HG03066 (cell line): Measurements from ENCODE around the gene ME1.
"Not testable (repeated sequence)": the region's sequence is repeated elsewhere in the genome, so short reads cannot be mapped to it uniquely, and the experiment has no call there.

ENCODE experiments used
- ATAC-seq: cut with Tn5 transposase; IDR thresholded peaks from one replicate; pipeline ENCODE4 v1.9.1; 2021; ENCODE audit warnings: low read depth; ENCODE audit not compliant: unreplicated experiment

Gene ME1

DNA sequence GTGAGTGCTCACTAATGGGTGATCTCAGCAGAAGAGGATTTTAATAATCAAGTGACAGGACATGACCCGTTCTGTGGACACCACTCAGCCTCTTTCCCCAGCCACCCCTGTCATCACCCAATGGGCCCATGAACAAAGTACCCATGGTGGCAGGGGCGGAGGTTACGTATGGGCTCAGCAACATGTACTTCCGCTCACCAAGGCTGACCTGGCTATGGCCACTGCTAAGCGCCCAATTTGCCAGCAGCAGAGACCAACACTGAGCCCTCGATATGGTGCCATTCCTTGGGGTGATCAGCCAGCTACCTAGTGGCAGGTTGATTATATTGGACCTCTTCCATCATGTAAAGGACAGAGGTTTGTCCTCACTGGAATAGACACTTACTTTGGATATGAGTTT is 68.5 kb downstream of the ME1 start:
- ATAC-seq, result not testable (repeated sequence)

DNA sequence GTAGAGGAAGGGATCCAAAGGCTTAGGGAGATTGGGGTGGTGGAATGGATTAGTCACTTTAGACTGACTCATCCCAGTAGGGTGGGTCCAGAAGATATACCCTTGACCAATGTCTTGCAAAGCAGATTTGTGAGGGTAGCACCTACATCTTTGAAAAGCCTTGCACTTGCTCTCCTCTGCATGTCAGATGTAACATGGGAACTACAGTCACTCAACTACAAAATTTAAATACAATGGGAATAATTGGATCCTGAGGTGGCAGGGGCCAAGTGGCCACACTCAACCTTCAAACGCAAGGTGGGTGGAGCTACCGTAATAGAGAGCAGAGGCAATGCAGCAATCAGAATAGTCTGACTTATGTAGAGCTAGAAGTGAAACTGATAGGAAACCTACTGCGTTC is 71.2 kb downstream of the ME1 start:
- ATAC-seq, result no peak

DNA sequence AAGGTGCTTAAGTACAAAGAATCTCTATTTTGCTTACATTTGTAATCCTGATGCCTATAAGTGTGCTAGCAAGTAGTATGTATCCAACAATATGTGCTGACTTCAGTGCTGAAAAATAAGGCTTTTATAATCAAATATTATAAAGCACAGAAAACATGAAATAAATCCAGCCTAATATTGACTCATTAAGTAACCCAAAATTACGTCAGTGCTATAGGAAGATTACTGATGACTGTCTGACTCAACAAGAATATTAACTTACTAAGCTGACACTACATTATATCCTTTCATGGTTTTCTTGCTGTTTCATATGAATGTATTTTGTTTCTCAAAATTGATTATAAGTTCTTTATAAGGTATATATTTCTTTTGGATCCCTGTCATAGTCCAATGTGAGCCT is 76.1 kb downstream of the ME1 start:
- ATAC-seq, result no peak

DNA sequence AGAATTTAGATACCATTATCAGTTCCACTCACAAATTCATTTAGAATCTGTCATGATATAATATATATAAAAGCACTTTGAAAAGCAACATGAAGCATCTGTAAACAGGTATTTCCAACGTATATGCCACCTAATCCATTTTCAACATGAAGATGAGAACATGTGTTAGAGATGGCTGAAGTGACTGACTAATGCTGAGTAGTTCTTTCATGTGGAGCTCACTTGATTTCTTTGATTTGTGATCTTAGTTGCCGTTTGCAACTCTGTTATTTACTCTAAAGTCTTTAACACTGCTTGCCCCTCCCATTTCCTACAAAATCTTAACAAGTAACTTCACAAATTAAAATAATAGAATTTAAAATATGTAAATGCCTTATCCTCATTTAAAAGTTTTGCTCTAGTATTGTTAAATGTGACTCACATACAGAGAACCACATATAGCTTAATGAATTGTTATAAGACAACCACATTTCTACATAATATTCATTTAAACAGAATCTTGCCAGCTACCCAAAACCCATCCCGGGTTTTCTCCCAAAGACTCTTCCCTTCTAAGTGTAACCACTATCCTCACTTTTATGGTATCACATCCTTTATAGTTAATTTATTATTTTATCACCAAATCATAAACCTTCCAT is 78.3 kb downstream of the ME1 start:
- ATAC-seq, result no peak

DNA sequence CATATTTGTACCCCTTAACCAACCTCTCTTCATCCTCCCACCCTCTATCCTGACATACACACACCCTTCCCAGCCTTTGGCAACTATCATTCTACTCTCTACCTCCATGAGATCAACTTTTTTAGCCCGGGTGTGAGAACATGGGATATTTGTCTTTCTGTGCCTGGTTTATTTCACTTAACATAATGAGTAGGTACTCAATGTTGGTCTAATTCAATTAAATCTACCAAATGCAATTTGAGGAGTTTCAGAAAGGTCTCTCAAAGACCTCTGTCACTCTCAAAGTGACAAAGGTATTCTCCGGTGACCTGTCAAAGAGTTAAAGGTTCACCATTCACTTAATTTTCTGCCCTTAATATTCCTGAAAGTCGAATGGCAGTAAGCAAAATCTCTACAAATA is 87.7 kb downstream of the ME1 start:
- no peak for ATAC-seq

DNA sequence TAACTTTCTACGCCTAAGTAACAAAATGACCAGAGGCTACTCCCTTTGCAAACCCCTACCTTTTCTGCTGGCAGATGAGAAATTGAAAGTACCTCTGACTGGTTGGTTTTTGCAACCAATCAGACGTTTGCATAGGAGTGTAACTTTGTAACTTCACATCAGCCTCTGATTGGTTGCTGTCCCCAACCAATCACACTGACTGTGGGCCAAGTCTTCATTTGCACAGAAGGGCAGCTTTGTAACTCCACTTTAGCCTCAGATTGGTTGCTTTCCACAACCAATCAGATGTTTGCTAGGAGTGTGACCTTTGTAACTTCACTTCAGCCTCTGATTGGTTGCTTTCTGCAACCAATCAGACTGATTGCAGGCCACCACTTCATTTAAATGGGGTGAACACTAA is 89.1 kb downstream of the ME1 start:
- ATAC-seq, result no peak

DNA sequence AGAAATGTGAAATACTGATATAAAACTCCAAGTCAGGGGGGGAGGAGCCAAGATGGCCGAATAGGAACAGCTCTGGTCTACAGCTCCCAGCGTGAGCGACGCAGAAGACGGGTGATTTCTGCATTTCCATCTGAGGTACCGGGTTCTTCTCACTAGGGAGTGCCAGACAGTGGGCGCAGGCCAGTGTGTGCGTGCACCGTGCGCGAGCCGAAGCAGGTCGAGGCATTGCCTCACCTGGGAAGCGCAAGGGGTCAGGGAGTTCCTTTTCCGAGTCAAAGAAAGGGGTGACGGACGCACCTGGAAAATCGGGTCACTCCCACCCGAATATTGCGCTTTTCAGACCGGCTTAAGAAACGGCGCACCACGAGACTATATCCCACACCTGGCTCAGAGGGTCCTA is 96.9 kb downstream of the ME1 start:
- ATAC-seq, result not testable (repeated sequence)

DNA sequence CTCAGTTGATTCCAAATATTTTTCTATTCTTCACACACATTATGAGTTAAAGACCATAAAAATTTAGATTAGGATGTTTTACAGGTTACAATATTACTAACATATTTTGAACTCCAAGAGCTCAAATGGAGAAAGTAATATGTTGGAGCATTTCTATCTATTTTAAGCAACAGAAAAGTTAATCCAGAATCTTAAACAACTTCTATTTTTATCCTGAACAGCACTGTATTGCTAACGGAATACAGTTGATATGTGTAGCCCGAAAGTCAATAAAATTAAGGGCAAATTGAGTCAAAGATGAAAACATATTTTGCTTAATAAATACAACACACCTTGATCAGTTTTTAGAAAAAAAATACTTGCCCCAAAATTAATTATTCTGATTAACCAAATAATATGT is 97.4 kb downstream of the ME1 start:
- ATAC-seq, result no peak

DNA sequence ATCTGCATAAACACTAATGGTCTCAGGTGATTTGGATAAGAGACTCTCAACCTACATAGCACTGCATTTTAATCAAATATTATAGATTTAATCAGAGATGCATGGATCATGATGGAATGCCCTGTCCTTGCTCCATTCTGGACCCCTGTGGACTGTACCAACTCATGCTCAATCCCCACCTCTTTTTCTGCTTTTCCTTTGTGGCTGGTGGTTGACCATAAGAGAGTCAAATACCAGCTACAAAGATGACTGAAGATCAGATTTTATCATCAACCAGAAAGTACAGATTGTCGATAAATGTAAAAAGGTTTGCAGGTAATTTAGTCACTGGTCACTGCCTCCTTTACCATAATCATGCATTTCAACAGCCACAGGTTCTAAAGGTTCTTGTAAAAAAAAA is 116.2 kb downstream of the ME1 start:
- no peak for ATAC-seq

DNA sequence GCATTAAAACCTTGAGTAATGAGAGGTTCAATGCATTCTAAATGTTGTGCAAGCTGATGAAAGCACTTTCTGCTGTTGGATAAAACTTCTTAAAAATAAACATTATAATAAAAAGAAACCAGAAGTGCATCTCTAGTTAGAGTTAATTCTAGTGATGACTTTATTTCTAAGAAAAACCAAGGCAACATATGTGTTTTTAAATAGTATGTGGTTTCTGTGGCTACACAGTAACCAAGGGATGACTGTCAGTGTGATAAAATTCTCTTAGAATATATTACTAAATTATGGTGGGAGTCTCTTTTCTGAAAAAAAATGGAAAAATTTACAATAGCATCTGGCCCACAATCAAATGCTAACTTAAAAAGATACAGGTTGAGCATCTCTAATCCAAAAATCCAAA is 117.0 kb downstream of the ME1 start:
- no peak for ATAC-seq

DNA sequence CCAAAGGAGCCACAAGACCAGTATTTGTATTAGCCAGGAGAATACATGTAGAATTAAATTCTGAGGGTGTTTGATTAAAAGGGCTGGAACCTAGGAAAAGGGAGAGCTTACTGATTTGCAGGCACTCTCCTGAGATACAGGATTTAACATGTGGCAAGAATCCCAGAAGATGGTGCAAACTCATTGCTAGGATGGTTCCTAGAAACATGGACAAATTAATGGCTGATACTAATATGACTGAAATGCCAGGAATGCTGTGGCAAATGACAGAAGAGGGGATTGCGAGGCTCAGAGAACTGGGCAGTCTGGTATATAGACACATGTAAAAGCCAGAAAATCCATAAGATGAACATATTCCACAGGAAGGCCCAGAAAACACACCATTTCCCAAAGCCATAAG is 119.6 kb downstream of the ME1 start:
- ATAC-seq, result no peak

DNA sequence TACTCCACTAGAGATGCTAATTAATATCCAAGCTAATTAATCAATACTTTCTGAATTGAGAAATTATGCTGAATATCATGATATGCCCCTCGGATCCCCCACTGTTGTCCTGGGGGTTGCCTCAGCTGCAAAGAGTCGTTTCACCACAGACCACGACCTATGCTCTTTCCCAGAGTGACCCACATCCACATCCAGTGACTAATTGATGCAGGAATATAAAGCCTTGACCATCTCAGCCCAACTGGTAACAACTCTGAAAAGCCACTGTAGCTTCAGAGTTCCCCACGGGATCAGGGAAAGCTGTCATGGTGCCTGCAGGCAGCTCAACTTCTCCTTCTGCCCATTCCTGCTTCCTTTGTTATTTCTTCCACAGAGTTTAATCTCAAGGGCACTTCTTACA is 120.8 kb downstream of the ME1 start:
- no peak for ATAC-seq

DNA sequence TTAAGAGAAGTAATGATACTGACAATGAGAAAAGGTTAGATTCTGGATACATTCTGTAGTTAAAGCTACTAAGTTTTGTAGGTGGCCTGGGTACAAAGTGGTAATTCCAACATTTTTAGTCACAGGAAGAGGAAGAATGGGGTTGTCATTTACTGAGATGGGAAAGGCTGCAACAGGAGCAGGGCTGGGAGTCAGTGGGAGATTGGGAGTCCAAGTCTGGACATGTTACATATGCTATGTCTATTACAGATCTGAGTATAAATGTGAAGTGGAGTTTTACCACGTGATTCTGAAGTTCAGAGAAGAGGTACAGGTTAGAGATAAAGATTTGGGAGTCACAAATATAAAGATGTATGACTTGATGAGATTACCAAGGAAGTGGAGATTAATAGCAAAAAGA is 121.5 kb downstream of the ME1 start:
- ATAC-seq, result no peak

DNA sequence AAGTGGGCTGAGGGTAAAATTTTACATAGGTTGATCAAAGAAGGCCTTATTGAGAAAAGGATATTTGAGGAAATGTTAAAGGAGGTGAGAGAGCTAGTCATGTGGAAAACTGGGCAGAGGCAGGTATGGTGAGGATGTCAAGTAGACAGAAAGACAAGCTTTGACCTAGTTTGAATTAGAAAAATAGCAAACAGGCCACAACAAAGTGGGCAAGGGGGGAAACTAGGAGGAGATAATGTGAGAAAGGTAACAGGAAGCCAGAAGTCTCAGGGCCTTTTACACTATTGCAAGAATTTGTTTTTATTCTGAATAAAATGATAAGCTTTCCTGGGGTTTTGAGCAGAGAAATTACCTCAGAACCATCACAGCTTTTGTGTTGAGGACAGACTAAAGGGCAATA is 122.0 kb downstream of the ME1 start:
- no peak for ATAC-seq

DNA sequence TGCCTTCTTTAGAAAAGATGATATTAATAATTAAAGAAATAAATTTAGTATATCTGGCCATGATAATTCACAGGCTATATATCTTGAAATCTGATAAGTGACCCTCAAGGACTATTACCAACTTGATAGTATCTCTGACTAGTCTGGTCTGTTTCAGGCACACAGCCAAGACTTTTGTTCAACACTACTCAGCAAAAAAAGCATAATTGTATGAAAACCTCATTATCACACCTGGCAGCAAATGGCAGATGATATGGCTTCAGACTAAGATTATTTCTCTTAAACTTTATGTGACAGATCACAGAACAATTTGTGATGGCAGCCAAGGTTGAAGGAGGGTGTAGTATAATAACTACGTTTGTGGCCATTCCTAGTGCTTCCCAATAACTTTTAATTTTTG is 123.0 kb downstream of the ME1 start:
- ATAC-seq, result no peak

DNA sequence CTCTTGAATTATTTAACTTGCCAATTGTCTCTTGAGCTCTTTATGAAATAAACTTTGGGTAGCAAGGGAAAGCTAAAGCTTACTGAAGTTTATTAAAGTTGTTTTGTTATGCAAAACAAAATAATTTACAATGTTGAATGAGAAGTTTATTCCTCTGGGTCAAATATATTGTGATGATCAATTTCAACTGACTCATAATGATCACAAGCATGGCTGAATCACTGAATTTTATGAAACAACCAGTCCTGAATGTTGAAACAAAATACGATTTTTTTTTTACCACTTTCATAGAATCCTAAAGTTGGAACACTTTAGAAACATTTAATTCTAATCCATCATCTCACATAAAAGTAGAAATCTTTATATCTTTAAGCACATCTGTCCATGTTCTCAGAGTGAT is 127.4 kb downstream of the ME1 start:
- ATAC-seq, result no peak

DNA sequence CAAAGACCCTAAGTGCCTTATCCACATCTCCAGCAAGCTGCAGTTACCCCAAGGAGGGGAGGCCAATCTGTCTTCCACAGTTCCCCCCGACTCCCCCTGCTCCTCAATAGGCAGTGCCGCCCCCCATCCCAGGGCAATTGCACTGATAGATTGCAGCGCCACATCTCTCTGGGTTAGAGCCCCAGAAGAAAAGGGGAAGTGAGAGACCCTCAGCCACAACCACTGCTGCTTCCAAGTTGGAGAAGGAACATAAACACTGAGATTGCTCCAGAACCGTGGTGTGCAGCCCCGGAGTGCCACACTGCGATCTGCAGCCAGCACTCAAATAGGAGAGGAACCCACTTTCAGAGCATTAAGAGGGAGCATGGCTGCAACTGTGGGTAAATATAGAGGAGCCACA is 136.2 kb downstream of the ME1 start:
- no peak for ATAC-seq

DNA sequence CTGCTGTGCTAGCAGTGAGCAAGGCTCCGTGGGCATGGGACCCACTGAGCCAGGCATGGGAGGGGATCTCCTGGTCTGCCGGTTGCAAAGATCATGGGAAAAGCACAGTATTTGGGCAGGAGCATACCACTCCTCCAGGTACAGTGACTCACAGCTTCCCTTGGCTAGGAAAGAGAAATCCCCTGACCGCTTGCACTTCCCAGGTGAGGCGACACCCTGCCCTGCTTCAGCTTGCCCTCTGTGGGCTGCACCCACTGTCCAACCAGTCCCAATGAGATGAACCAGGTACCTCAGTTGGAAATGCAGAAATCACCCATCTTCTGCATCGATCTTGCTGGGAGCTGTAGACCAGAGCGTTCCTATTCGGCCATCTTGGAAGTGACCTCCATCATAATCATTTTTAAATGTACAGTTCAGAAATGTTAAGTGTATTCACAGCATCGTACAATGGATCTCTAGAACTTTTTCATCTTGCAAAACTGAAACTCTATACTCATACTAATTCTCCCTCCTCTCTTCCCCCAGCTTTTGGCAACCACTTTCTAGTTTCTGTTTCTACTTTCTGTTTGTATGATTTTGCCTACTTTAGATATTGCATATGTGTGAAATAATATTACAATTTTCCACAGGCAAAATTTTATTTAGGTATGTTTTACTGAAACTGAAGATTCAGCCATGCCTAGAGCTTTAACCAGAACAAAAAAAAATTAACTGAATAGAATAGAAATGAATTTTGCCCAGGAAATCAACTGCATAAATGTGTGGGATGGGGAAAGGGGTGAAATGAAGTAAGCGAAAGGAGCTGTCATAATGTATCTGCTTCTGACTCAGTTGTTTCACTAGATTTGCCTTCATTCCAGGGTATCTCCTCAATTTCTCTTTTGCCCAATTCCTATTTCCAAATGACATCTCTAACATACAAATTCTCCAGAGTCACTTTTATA is 137.7 kb downstream of the ME1 start:
- ATAC-seq, result peak; percentile 90

DNA sequence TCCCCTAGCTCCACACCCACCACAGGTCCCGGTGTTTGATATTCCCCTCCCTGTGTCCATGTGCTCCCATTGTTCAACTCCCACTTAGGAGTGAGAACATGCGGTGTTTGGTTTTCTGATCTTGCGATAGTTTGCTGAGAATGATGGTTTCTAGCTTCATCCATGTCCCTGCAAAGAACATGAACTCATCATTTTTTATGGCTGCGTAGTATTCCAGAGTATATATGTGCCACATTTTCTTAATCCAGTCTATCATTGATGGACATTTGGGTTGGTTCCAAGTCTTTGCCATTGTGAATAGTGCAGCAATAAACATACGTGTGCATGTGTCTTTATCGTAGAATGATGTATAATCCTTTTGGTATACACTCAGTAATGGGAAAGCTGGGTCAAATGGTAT is 143.6 kb downstream of the ME1 start:
- not testable (repeated sequence) for ATAC-seq

DNA sequence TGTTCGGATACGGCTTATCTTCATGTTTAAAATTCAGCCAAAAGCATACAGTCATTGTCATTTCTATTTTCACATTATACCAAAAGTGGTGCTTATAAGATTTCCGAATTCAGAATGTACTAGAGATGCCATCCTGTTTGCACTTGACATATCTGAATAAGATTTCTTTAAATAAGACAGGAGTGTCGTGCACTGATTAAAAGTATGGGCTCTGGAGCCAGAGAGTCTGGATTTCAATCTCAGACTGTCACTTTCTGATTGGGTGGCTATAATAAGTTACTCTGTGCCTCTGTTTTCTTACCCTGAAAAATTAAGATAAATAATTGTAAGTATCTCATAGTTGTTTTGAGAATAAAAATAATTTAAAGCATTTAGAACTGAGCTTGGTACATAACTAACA is 144.9 kb downstream of the ME1 start:
- no peak for ATAC-seq

DNA sequence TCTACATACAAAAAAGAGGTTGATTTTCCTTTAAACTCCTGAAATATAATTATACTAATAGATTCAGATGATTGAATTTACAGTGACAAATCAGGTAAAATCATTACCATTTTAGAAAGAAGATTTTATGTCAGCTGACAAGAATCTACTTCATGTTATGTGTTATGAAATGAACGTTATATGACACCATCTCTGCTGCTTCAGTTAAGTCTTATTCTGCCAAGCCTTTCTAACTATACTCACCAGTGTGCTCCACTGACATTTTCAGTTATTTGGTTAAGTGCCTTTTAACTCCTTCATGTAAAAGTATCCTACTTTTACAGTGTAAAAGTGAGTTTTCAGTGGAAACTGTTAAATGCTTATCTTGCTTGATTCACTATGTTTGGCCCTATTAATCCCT is 157.3 kb downstream of the ME1 start:
- ATAC-seq, result no peak
